ENCODE results near the gene DCC.
A peak's percentile ranks its signal among the peaks of the same experiment; 100 is the strongest.

The DCC gene

GRCh38 chr18:53253789-53254188 is 913.8 kb downstream of the DCC start:
- Mint-ChIP-seq H3K27ac (no peak overlapping the region), H3K9me3 (peaks cover 4 to 11% of the 10 kb centered on the region in 2 donors), H3K4me3 (no peak overlapping the region), H3K36me3 (no peaks in the 10 kb centered on the region), H3K4me1 (no peaks in the 10 kb centered on the region), H3K27me3 (no peaks in the 10 kb centered on the region)
- no peak for ATAC-seq (replicated peaks)
- no peak for DNase-seq

- Mint-ChIP-seq H3K9me3 (peaks cover 4 to 11% of the 10 kb centered on the region in 2 donors), H3K27ac (no peak overlapping the region), H3K27me3 (no peaks in the 10 kb centered on the region), H3K4me3 (no peak overlapping the region), H3K36me3 (no peaks in the 10 kb centered on the region), H3K4me1 (no peaks in the 10 kb centered on the region)
- ATAC-seq (replicated peaks) (no peak), DNase-seq (no peak)
Measured at GRCh38 chr18:53254265-53254664, 914.3 kb downstream of the DCC start.

GRCh38 chr18:53261241-53261640 is 921.2 kb downstream of the DCC start:
- no peaks in the 10 kb centered on the region for H3K27me3 Mint-ChIP-seq
- no peak for ATAC-seq (replicated peaks)
- no peaks in the 10 kb centered on the region for H3K4me1 Mint-ChIP-seq
- H3K36me3 Mint-ChIP-seq = no peaks in the 10 kb centered on the region
- no peak overlapping the region for H3K4me3 Mint-ChIP-seq
- no peak overlapping the region for H3K27ac Mint-ChIP-seq
- no peak for DNase-seq
- H3K9me3 Mint-ChIP-seq = peaks cover 7 to 12% of the 10 kb centered on the region in 2 donors

- Mint-ChIP-seq H3K27me3 (no peaks in the 10 kb centered on the region), H3K4me3 (no peak overlapping the region), H3K9me3 (peaks cover 0 to 4% of the 10 kb centered on the region in 2 donors), H3K4me1 (no peaks in the 10 kb centered on the region), H3K27ac (no peak overlapping the region), H3K36me3 (no peaks in the 10 kb centered on the region)
- DNase-seq = no peak
- no peak for ATAC-seq (replicated peaks)
Measured at GRCh38 chr18:53266850-53267249, 926.9 kb downstream of the DCC start.

GRCh38 chr18:53268455-53268854 is 928.5 kb downstream of the DCC start:
- peaks cover 0 to 4% of the 10 kb centered on the region in 2 donors for H3K9me3 Mint-ChIP-seq
- H3K4me3 Mint-ChIP-seq = no peak overlapping the region
- H3K4me1 Mint-ChIP-seq = no peaks in the 10 kb centered on the region
- no peaks in the 10 kb centered on the region for H3K36me3 Mint-ChIP-seq
- DNase-seq = no peak
- H3K27ac Mint-ChIP-seq = no peak overlapping the region
- ATAC-seq (replicated peaks) = no peak
- H3K27me3 Mint-ChIP-seq = no peaks in the 10 kb centered on the region

GRCh38 chr18:53281406-53281805 is 941.4 kb downstream of the DCC start:
- no peaks in the 10 kb centered on the region for H3K36me3 Mint-ChIP-seq
- ATAC-seq (replicated peaks) = no peak
- H3K4me3 Mint-ChIP-seq = no peak overlapping the region
- no peaks in the 10 kb centered on the region for H3K27me3 Mint-ChIP-seq
- no peaks in the 10 kb centered on the region for H3K4me1 Mint-ChIP-seq
- H3K9me3 Mint-ChIP-seq = peaks cover 7 to 13% of the 10 kb centered on the region in 2 donors
- no peak for DNase-seq
- no peak overlapping the region for H3K27ac Mint-ChIP-seq

GRCh38 chr18:53283708-53284107 is 943.7 kb downstream of the DCC start:
- Mint-ChIP-seq H3K27me3 (no peaks in the 10 kb centered on the region), H3K9me3 (peaks cover 7 to 9% of the 10 kb centered on the region in 2 donors), H3K4me1 (no peaks in the 10 kb centered on the region), H3K4me3 (no peak overlapping the region), H3K27ac (no peak overlapping the region), H3K36me3 (no peaks in the 10 kb centered on the region)
- ATAC-seq (replicated peaks) (no peak), DNase-seq (no peak)

GRCh38 chr18:53305461-53305860 is 965.5 kb downstream of the DCC start:
- DNase-seq (no peak), ATAC-seq (replicated peaks) (no peak)
- Mint-ChIP-seq H3K36me3 (no peaks in the 10 kb centered on the region), H3K4me3 (no peak overlapping the region), H3K9me3 (peaks cover 8 to 10% of the 10 kb centered on the region in 2 donors), H3K27me3 (no peaks in the 10 kb centered on the region), H3K4me1 (no peaks in the 10 kb centered on the region), H3K27ac (no peak overlapping the region)

- H3K27ac Mint-ChIP-seq = no peak overlapping the region
- no peaks in the 10 kb centered on the region for H3K27me3 Mint-ChIP-seq
- no peaks in the 10 kb centered on the region for H3K36me3 Mint-ChIP-seq
- no peak for ATAC-seq (replicated peaks)
- DNase-seq = no peak
- no peaks in the 10 kb centered on the region for H3K4me1 Mint-ChIP-seq
- H3K9me3 Mint-ChIP-seq = peaks cover 3 to 14% of the 10 kb centered on the region in 2 donors
- H3K4me3 Mint-ChIP-seq = no peak overlapping the region
Measured at GRCh38 chr18:53319628-53320027, 979.6 kb downstream of the DCC start.

- no peaks in the 10 kb centered on the region for H3K4me1 Mint-ChIP-seq
- no peaks in the 10 kb centered on the region for H3K36me3 Mint-ChIP-seq
- no peak overlapping the region for H3K4me3 Mint-ChIP-seq
- ATAC-seq (replicated peaks) = no peak
- DNase-seq = no peak
- no peak overlapping the region for H3K27ac Mint-ChIP-seq
- peaks cover 3 to 10% of the 10 kb centered on the region in 2 donors for H3K9me3 Mint-ChIP-seq
- H3K27me3 Mint-ChIP-seq = no peaks in the 10 kb centered on the region
Measured at GRCh38 chr18:53322163-53322562, 982.2 kb downstream of the DCC start.

GRCh38 chr18:53324353-53324752 is 984.4 kb downstream of the DCC start:
- H3K4me1 Mint-ChIP-seq = no peaks in the 10 kb centered on the region
- no peak overlapping the region for H3K27ac Mint-ChIP-seq
- H3K4me3 Mint-ChIP-seq = no peak overlapping the region
- H3K27me3 Mint-ChIP-seq = no peaks in the 10 kb centered on the region
- peaks cover 3% of the 10 kb centered on the region in 2 donors for H3K9me3 Mint-ChIP-seq
- DNase-seq = no peak
- H3K36me3 Mint-ChIP-seq = no peaks in the 10 kb centered on the region
- peak; percentile 72 to 73 for ATAC-seq (replicated peaks)

GRCh38 chr18:53360501-53361443 is 1020.8 kb downstream of the DCC start:
- ATAC-seq (replicated peaks) = no peak
- no peak overlapping the region for H3K4me3 Mint-ChIP-seq
- no peaks in the 10 kb centered on the region for H3K36me3 Mint-ChIP-seq
- H3K27ac Mint-ChIP-seq = no peak overlapping the region
- DNase-seq = no peak
- no peaks in the 10 kb centered on the region for H3K9me3 Mint-ChIP-seq
- H3K27me3 Mint-ChIP-seq = no peaks in the 10 kb centered on the region
- H3K4me1 Mint-ChIP-seq = no peaks in the 10 kb centered on the region

GRCh38 chr18:53375621-53376020 is 1035.6 kb downstream of the DCC start:
- no peak overlapping the region for H3K4me3 Mint-ChIP-seq
- no peak overlapping the region for H3K27ac Mint-ChIP-seq
- H3K4me1 Mint-ChIP-seq = no peaks in the 10 kb centered on the region
- H3K27me3 Mint-ChIP-seq = no peaks in the 10 kb centered on the region
- H3K36me3 Mint-ChIP-seq = no peaks in the 10 kb centered on the region
- H3K9me3 Mint-ChIP-seq = peaks cover 0 to 2% of the 10 kb centered on the region in 2 donors
- DNase-seq = no peak
- no peak for ATAC-seq (replicated peaks)

GRCh38 chr18:53380063-53380639 is 1040.2 kb downstream of the DCC start:
- Mint-ChIP-seq H3K4me1 (no peaks in the 10 kb centered on the region), H3K4me3 (no peak overlapping the region)
- DNase-seq = no peak

GRCh38 chr18:53382870-53383269 is 1042.9 kb downstream of the DCC start:
- H3K4me3 Mint-ChIP-seq = no peak overlapping the region
- no peak for DNase-seq

More at GRCh38 chr18:53380063-53380639, 1040.2 kb downstream of the DCC start:
- Mint-ChIP-seq H3K27ac (no peak overlapping the region), H3K27me3 (no peaks in the 10 kb centered on the region), H3K36me3 (no peaks in the 10 kb centered on the region), H3K9me3 (no peaks in the 10 kb centered on the region)
- no peak for ATAC-seq (replicated peaks)

More at GRCh38 chr18:53382870-53383269, 1042.9 kb downstream of the DCC start:
- Mint-ChIP-seq H3K27me3 (no peaks in the 10 kb centered on the region), H3K36me3 (no peaks in the 10 kb centered on the region), H3K27ac (no peak overlapping the region), H3K9me3 (no peaks in the 10 kb centered on the region), H3K4me1 (no peaks in the 10 kb centered on the region)
- ATAC-seq (replicated peaks) = no peak

All from stimulated activated naive B cell treated with anti-CD40 and anti-IgM and Interleukin-4, amounts not matched to agents 10 μg/mL and 1 μg/mL and 100 μg/mL, for 72 hours (primary cell).